Peyer's patch (tissue), 4 donors: ENCODE data around the gene RFXANK. TPM values are rescaled to one million over a fixed set of nuclear protein-coding genes. Genes with fewer than 3 reads are reported as not detected.

ENCODE experiments used
- DNase-seq, 3 donors: peaks; one replicate each; pipeline ENCODE4 v3.0.0-alpha.2; 2017 to 2019
- H3K27ac ChIP-seq, 4 donors: fragments of 200-600 bp; sonication (generic); one replicate each; pipeline ENCODE4 v1.5.1; 2016 to 2019
- H3K27me3 ChIP-seq, 2 donors: fragments of 200-600 bp; sonication (generic); one replicate each; pipeline ENCODE4 v1.5.1; 2019
- H3K36me3 ChIP-seq, 3 donors: fragments of 200-600 bp; sonication (generic); one replicate each; pipeline ENCODE4 v1.5.1; 2016 to 2019
- H3K4me1 ChIP-seq, 4 donors: fragments of 200-600 bp; sonication (generic); one replicate each; pipeline ENCODE4 v1.5.1; 2016 to 2019
- H3K4me3 ChIP-seq, 4 donors: fragments of 200-600 bp; sonication (generic); 1 replicate in 3 of 4; 2 replicates in 1 of 4; pipeline ENCODE4 v1.5.1; 2016 to 2019; ENCODE audit warnings: mild to moderate bottlenecking in 1 of 4
- H3K9me3 ChIP-seq, 4 donors: fragments of 200-600 bp; sonication (generic); one replicate each; pipeline ENCODE4 v1.5.1; 2016 to 2019; ENCODE audit warnings: mild to moderate bottlenecking in 1 of 4
- CTCF ChIP-seq, 6 experiments: fragments of 450-650 bp in 4 of 6; fragments of 200-600 bp in 2 of 6; sonication (generic) in 1 of 6; IDR thresholded peaks; one replicate each; pipeline ENCODE4 v1.5.1; 2017 to 2019; ENCODE audit warnings: antibody characterized with exemption in 6 of 6, mild to moderate bottlenecking in 3 of 6, moderate library complexity in 1 of 6
- POLR2A ChIP-seq, 2 donors: fragments of 450-650 bp; IDR thresholded peaks; one replicate each; pipeline ENCODE4 v1.5.1; 2017; ENCODE audit warnings: antibody characterized with exemption in 2 of 2, mild to moderate bottlenecking in 2 of 2, moderate library complexity in 2 of 2
- total RNA-seq, 4 donors: library from RNA; depleted of rRNA; stranded (reverse); fragments of >200 nt; gene quantifications; one replicate each; pipeline ENCODE4 v1.1.0, GENCODE V29; 2016

The RFXANK gene
- total RNA-seq, 4 donors from 2014 or later = 18.2 to 75.1 (median 51.9) TPM

GRCh38 chr19:19201697-19202630 lies 9.9 kb downstream of the RFXANK start:
- TF ChIP-seq CTCF (IDR thresholded peaks at IDR 0.05) (no peak), POLR2A (IDR thresholded peaks at IDR 0.05) (no peak)
- Histone ChIP-seq H3K9me3 (no peaks in the 10 kb centered on the region), H3K36me3 (peaks cover 0 to 31% (median 0%) of the 10 kb centered on the region in 3 donors), H3K4me3 (peak overlapping the region; percentile 55 to 82 (median 76)), H3K27ac (peak overlapping the region in 1 of 4 donors; percentile 76), H3K4me1 (peaks cover 0 to 12% (median 5%) of the 10 kb centered on the region in 4 donors), H3K27me3 (no peaks in the 10 kb centered on the region)
- no peak for DNase-seq

- H3K4me3 ChIP-seq = peak overlapping the region; percentile 55 to 82 (median 76)
- peaks cover 0 to 12% (median 5%) of the 10 kb centered on the region in 4 donors for H3K4me1 ChIP-seq
- TF ChIP-seq CTCF (IDR thresholded peaks at IDR 0.05) (no peak), POLR2A (IDR thresholded peaks at IDR 0.05) (no peak)
- peak overlapping the region; percentile 61 to 76 (median 70) for H3K27ac ChIP-seq
- peaks cover 0 to 24% (median 0%) of the 10 kb centered on the region in 3 donors for H3K36me3 ChIP-seq
- no peaks in the 10 kb centered on the region for H3K27me3 ChIP-seq
- H3K9me3 ChIP-seq = no peaks in the 10 kb centered on the region
- no peak for DNase-seq
Measured at GRCh38 chr19:19202707-19203011, 10.6 kb downstream of the RFXANK start.

- peaks cover 0 to 12% (median 5%) of the 10 kb centered on the region in 4 donors for H3K4me1 ChIP-seq
- peak within 1 kb of the TSS; percentile 55 to 82 (median 76) for H3K4me3 ChIP-seq
- peak within 1 kb of the TSS; percentile 61 to 76 (median 70) for H3K27ac ChIP-seq
- peaks cover 0 to 20% (median 0%) of the 10 kb centered on the region in 3 donors for H3K36me3 ChIP-seq
- TF ChIP-seq CTCF (IDR thresholded peaks at IDR 0.05) = peak in 2 of 6 experiments; percentile 8 to 11
- TF ChIP-seq POLR2A (IDR thresholded peaks at IDR 0.05) = no peak
- no peaks in the 10 kb centered on the region for H3K9me3 ChIP-seq
- H3K27me3 ChIP-seq = no peaks in the 10 kb centered on the region
- DNase-seq = peak; percentile 88 to 97 (median 95)
Measured at GRCh38 chr19:19203012-19203856, 11.2 kb downstream of the RFXANK start, which contains the start of gene NR2C2AP. Gene NR2C2AP, minus strand, starts transcription at chr19:19203414. Its CDS starts 354 bp downstream, at chr19:19203060.

GRCh38 chr19:19204181-19204580 lies 12.1 kb downstream of the RFXANK start:
- Histone ChIP-seq H3K9me3 (no peaks in the 10 kb centered on the region), H3K36me3 (peaks cover 0 to 11% (median 0%) of the 10 kb centered on the region in 3 donors), H3K27ac (no peak overlapping the region), H3K27me3 (no peaks in the 10 kb centered on the region), H3K4me1 (peaks cover 0 to 12% (median 5%) of the 10 kb centered on the region in 4 donors), H3K4me3 (no peak overlapping the region)
- DNase-seq = no peak
- TF ChIP-seq POLR2A (IDR thresholded peaks at IDR 0.05) = no peak
- TF ChIP-seq CTCF (IDR thresholded peaks at IDR 0.05) = no peak
